CD4-positive, alpha-beta T cell (primary cell): ENCODE data around the gene SLC26A5. TPM values are rescaled to one million over a fixed set of nuclear protein-coding genes. Genes with fewer than 3 reads are reported as not detected.
"Not testable (repeated sequence)": the region's sequence is repeated elsewhere in the genome, so short reads cannot be mapped to it uniquely, and the experiment has no call there.

Source experiments
- ATAC-seq: fragments of 200-7000 bp; cut with Tn5 transposase; one replicate; pipeline ENCODE4 v1.10.0; 2022; ENCODE audit warnings: mild to moderate bottlenecking; ENCODE audit not compliant: poor library complexity
- CTCF ChIA-PET: fragments of 350-600 bp; sonication (Branson Sonifier 250); formaldehyde crosslinking; loops from one replicate; lab custom pipeline; 2021; ENCODE audit warnings: antibody characterized with exemption, inconsistent platforms; lab: Charles Lee
- POLR2A ChIA-PET: fragments of 350-600 bp; sonication (Branson Sonifier 250); formaldehyde crosslinking; loops from one replicate; lab custom pipeline; 2021; ENCODE audit warnings: antibody characterized with exemption, inconsistent platforms; lab: Charles Lee
- DNase-seq, 14 experiments: peaks; one replicate each; pipeline ENCODE4 v3.0.0-alpha.2; 2013 to 2020; ENCODE audit warnings: mixed read lengths in 2 of 14
- H3K27ac ChIP-seq, 2 donors: one replicate each; pipeline versions ENCODE4 v1.5.1 to v1.7.0; 2013; ENCODE audit warnings: low read length in 2 of 2, low read depth in 1 of 2, mild to moderate bottlenecking in 1 of 2
- H3K27me3 ChIP-seq, 2 experiments: 1 replicate in 1 of 2; 2 replicates in 1 of 2; pipeline versions ENCODE4 v1.6.1 to v1.7.0; 2013; ENCODE audit warnings: low read length in 2 of 2, control low read depth in 1 of 2, mild to moderate bottlenecking in 1 of 2, moderate library complexity in 1 of 2; ENCODE audit not compliant: insufficient read depth in 2 of 2, control insufficient read depth in 1 of 2
- H3K36me3 ChIP-seq: one replicate; pipeline ENCODE4 v1.6.1; 2013; ENCODE audit warnings: low read length, control low read depth; ENCODE audit not compliant: insufficient read depth
- H3K4me1 ChIP-seq: one replicate; pipeline ENCODE4 v1.6.1; 2013; ENCODE audit warnings: low read length, control low read depth; ENCODE audit not compliant: insufficient read depth
- H3K4me3 ChIP-seq: one replicate; pipeline ENCODE4 v1.5.1; 2013; ENCODE audit warnings: mild to moderate bottlenecking, low read length, moderate library complexity
- H3K9me3 ChIP-seq, 2 experiments: 1 replicate in 1 of 2; 2 replicates in 1 of 2; pipeline versions ENCODE4 v1.6.1 to v1.7.0; 2013; ENCODE audit warnings: low read length in 2 of 2, mild to moderate bottlenecking in 2 of 2, control low read depth in 1 of 2, moderate library complexity in 1 of 2; ENCODE audit not compliant: control insufficient read depth in 1 of 2, insufficient read depth in 1 of 2
- H3K27ac Mint-ChIP-seq: one replicate; pipeline ENCODE4 v1.8.0; 2020; ENCODE audit warnings: mixed read lengths
- H3K27me3 Mint-ChIP-seq: one replicate; pipeline ENCODE4 v1.8.0; 2021; ENCODE audit warnings: mixed read lengths
- H3K36me3 Mint-ChIP-seq: one replicate; pipeline ENCODE4 v1.8.0; 2021; ENCODE audit warnings: low read depth, mixed read lengths
- H3K4me1 Mint-ChIP-seq: one replicate; pipeline ENCODE4 v1.8.0; 2021; ENCODE audit warnings: low read depth, mixed read lengths
- H3K4me3 Mint-ChIP-seq: one replicate; pipeline ENCODE4 v1.8.0; 2020; ENCODE audit warnings: mild to moderate bottlenecking, mixed read lengths
- H3K9me3 Mint-ChIP-seq: one replicate; pipeline ENCODE4 v1.8.0; 2020; ENCODE audit warnings: mixed read lengths
- CTCF ChIP-seq: fragments of 200-600 bp; IDR thresholded peaks from one replicate; pipeline ENCODE4 v1.8.0; 2022; ENCODE audit warnings: antibody characterized with exemption, mild to moderate bottlenecking
- intact Hi-C, 2 experiments: fragments of 100-400 bp; cut with DNase I in 1 of 2; cut with micrococcal nuclease in 1 of 2; formaldehyde crosslinking; loops; one replicate each; pipeline versions ENCODE4 v1.15.1 to v1.9.0; 2023 to 2025; cut with DNase I, micrococcal nuclease
- polyA plus RNA-seq, 2 donors: library from polyadenylated mRNA; unstranded; fragments of 120-200 nt; gene quantifications; one replicate each; pipeline ENCODE4 v1.2.1, GENCODE V29; 2013
- total RNA-seq, 174 experiments: library from RNA in 2 of 174; stranded (reverse) in 2 of 174; gene quantifications; one replicate each; pipeline ENCODE4 v1.2.3 and lab custom pipeline; 2021 to 2026

The SLC26A5 gene
- not detected for total RNA-seq
- polyA plus RNA-seq (2013, experiment 1 of 2) = 0.13 TPM
- polyA plus RNA-seq (2013, experiment 2 of 2) = 0.10 TPM
- 0 to 1.1 (median 0) reads per million in 172 experiments for total RNA-seq (lab: John Stamatoyannopoulos, UW)

DNA sequence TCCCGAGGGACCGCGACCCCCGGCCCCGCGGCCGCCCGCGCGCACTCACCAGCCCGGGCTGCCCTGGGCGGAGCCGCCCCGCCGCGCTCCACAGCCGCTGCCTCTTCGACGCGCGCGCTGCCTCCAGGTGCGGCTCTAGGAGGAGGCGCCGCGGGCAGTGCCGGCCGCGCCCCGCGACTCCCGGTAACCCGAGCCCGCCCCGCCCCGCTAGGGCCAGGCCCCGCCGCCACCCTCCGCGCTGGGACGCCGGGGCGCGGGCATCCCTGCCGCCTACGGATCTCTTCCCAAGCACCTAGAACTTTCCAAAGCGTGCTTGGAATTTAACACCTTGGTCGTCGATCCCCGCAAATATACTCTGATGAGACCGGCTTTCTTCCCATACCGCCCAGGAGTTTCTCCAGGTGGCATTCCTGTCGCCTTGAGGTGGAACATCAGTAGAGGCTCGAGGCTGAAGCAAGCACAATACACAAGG lies at the start of gene SLC26A5:
Gene SLC26A5 (minus strand): TSS at position 159 of the 472 bp plus-strand sequence. CDS start 24,693 bp downstream, outside the sequence.
- H3K9me3 Mint-ChIP-seq = no peaks in the 10 kb centered on the region
- peak within 1 kb of the TSS; percentile 20 for H3K4me3 ChIP-seq
- no peaks in the 10 kb centered on the region for H3K36me3 ChIP-seq
- CTCF ChIA-PET = no interaction called here
- H3K36me3 Mint-ChIP-seq = no peaks in the 10 kb centered on the region
- H3K9me3 ChIP-seq = peaks cover 0 to 7% of the 10 kb centered on the region in 2 experiments
- no peak within 1 kb of the TSS for H3K27ac ChIP-seq
- no peak within 1 kb of the TSS for H3K27ac Mint-ChIP-seq
- peaks cover 19% of the 10 kb centered on the region for H3K4me1 ChIP-seq
- peak within 1 kb of the TSS; percentile 76 for H3K4me3 Mint-ChIP-seq
- POLR2A ChIA-PET = no interaction called here
- H3K27me3 ChIP-seq = peaks cover 40 to 51% of the 10 kb centered on the region in 2 experiments
- ATAC-seq (peak; percentile 44), DNase-seq (peak in 2 of 14 experiments; percentile 16 to 19)
- TF ChIP-seq CTCF = no peak
- H3K27me3 Mint-ChIP-seq = peaks cover 92% of the 10 kb centered on the region
- H3K4me1 Mint-ChIP-seq = peaks cover 18% of the 10 kb centered on the region
- intact Hi-C loops = no loop called here

DNA sequence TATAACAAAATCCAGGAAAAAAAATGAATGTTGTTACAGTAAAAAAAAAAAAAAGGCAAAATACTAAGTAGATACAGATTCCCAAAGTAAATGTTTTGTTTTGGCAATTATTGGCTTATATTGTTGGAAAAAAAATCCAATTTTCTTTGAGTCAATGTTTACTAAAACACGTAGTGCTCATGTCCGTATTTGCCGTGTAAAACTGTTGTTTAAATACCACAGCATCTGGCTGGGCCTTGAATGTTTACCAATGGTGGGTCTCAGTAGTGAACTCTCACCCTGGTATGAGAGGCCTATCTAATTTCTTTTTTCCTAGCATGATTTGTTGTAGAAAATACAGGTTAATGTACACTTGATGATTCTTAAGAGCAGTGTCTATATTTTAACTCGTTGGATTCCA lies 41.4 kb upstream of the SLC26A5 start:
- ChIA-PET POLR2A (no interaction called here), CTCF (no interaction called here)
- H3K4me1 Mint-ChIP-seq = no peaks in the 10 kb centered on the region
- no peaks in the 10 kb centered on the region for H3K4me1 ChIP-seq
- H3K9me3 ChIP-seq = no peaks in the 10 kb centered on the region
- H3K27ac Mint-ChIP-seq = no peak overlapping the region
- H3K27ac ChIP-seq = no peak overlapping the region
- H3K4me3 Mint-ChIP-seq = no peak overlapping the region
- intact Hi-C loops = no loop called here
- peaks cover 0 to 5% of the 10 kb centered on the region in 2 experiments for H3K27me3 ChIP-seq
- no peaks in the 10 kb centered on the region for H3K36me3 Mint-ChIP-seq
- DNase-seq (no peak), ATAC-seq (no peak)
- H3K9me3 Mint-ChIP-seq = no peaks in the 10 kb centered on the region
- H3K36me3 ChIP-seq = no peaks in the 10 kb centered on the region
- H3K27me3 Mint-ChIP-seq = peaks cover 30% of the 10 kb centered on the region
- no peak for TF ChIP-seq CTCF
- no peak overlapping the region for H3K4me3 ChIP-seq

GRCh38 chr7:103486873-103487272 lies 40.9 kb upstream of the SLC26A5 start:
- H3K4me3 ChIP-seq, H3K4me3 Mint-ChIP-seq, H3K9me3 Mint-ChIP-seq, H3K27ac ChIP-seq, ATAC-seq, H3K27ac Mint-ChIP-seq, intact Hi-C loops, H3K4me1 Mint-ChIP-seq, CTCF ChIA-PET, H3K36me3 ChIP-seq, H3K9me3 ChIP-seq, POLR2A ChIA-PET, H3K27me3 ChIP-seq, H3K4me1 ChIP-seq, DNase-seq, H3K36me3 Mint-ChIP-seq: not testable (repeated sequence)
- peaks cover 35% of the 10 kb centered on the region for H3K27me3 Mint-ChIP-seq

- TF ChIP-seq CTCF = no peak
- no peaks in the 10 kb centered on the region for H3K36me3 ChIP-seq
- ATAC-seq = no peak
- H3K9me3 Mint-ChIP-seq = no peaks in the 10 kb centered on the region
- no peak overlapping the region for H3K4me3 ChIP-seq
- intact Hi-C loops = no loop called here
- no peak overlapping the region for H3K27ac ChIP-seq
- H3K27ac Mint-ChIP-seq = no peak overlapping the region
- H3K9me3 ChIP-seq = no peaks in the 10 kb centered on the region
- no peaks in the 10 kb centered on the region for H3K4me1 ChIP-seq
- ChIA-PET POLR2A (no interaction called here), CTCF (interaction anchor here (0.6 kb wide), 1 partner anchor 13 kb away, joined by 3 read pairs; no protein-coding TSS in a partner anchor)
- no peaks in the 10 kb centered on the region for H3K36me3 Mint-ChIP-seq
- H3K4me3 Mint-ChIP-seq = no peak overlapping the region
- H3K27me3 Mint-ChIP-seq = peaks cover 48% of the 10 kb centered on the region
- no peak for DNase-seq
- H3K4me1 Mint-ChIP-seq = no peaks in the 10 kb centered on the region
- H3K27me3 ChIP-seq = peaks cover 5 to 10% of the 10 kb centered on the region in 2 experiments
Measured at GRCh38 chr7:103480771-103481170, 34.8 kb upstream of the SLC26A5 start.
